ENCODE measurements around the gene LPAR1. TPM values are rescaled to one million over a fixed set of nuclear protein-coding genes. Genes with fewer than 3 reads are reported as not detected.

Gene LPAR1
- total RNA-seq, 1 donor from 2014 or later: 5.6 TPM

GRCh38 chr9:111016016-111016415, 22.3 kb downstream of the LPAR1 start:
- Mint-ChIP-seq H3K27me3 (ENCODE audit: unreplicated experiment) (no peaks in the 10 kb centered on the region), H3K9me3 (ENCODE audit: unreplicated experiment) (no peaks in the 10 kb centered on the region), H3K36me3 (ENCODE audit: low read depth, unreplicated experiment) (no peaks in the 10 kb centered on the region), H3K27ac (ENCODE audit: unreplicated experiment) (no peak overlapping the region), H3K4me1 (ENCODE audit: unreplicated experiment) (peaks cover 4% of the 10 kb centered on the region), H3K4me3 (ENCODE audit: unreplicated experiment) (no peak overlapping the region)
- TF ChIP-seq, protein P1, sequence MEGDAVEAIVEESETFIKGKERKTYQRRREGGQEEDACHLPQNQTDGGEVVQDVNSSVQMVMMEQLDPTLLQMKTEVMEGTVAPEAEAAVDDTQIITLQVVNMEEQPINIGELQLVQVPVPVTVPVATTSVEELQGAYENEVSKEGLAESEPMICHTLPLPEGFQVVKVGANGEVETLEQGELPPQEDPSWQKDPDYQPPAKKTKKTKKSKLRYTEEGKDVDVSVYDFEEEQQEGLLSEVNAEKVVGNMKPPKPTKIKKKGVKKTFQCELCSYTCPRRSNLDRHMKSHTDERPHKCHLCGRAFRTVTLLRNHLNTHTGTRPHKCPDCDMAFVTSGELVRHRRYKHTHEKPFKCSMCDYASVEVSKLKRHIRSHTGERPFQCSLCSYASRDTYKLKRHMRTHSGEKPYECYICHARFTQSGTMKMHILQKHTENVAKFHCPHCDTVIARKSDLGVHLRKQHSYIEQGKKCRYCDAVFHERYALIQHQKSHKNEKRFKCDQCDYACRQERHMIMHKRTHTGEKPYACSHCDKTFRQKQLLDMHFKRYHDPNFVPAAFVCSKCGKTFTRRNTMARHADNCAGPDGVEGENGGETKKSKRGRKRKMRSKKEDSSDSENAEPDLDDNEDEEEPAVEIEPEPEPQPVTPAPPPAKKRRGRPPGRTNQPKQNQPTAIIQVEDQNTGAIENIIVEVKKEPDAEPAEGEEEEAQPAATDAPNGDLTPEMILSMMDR (IDR thresholded peaks at IDR 0.05; ENCODE audit: unreplicated experiment): no peak
- DNase-seq (ENCODE audit: low spot score): no peak

GRCh38 chr9:111013707-111014106, 24.6 kb downstream of the LPAR1 start:
- H3K27ac Mint-ChIP-seq (ENCODE audit: unreplicated experiment): no peak overlapping the region
- H3K36me3 Mint-ChIP-seq (ENCODE audit: low read depth, unreplicated experiment): no peaks in the 10 kb centered on the region
- no peak for DNase-seq (ENCODE audit: low spot score)
- no peaks in the 10 kb centered on the region for H3K9me3 Mint-ChIP-seq (ENCODE audit: unreplicated experiment)
- no peaks in the 10 kb centered on the region for H3K27me3 Mint-ChIP-seq (ENCODE audit: unreplicated experiment)
- peaks cover 4% of the 10 kb centered on the region for H3K4me1 Mint-ChIP-seq (ENCODE audit: unreplicated experiment)
- TF ChIP-seq, protein P1 (IDR thresholded peaks at IDR 0.05; ENCODE audit: unreplicated experiment): no peak
- H3K4me3 Mint-ChIP-seq (ENCODE audit: unreplicated experiment): no peak overlapping the region

GRCh38 chr9:111013250-111013649, 25.0 kb downstream of the LPAR1 start:
- peaks cover 4% of the 10 kb centered on the region for H3K4me1 Mint-ChIP-seq (ENCODE audit: unreplicated experiment)
- no peaks in the 10 kb centered on the region for H3K36me3 Mint-ChIP-seq (ENCODE audit: low read depth, unreplicated experiment)
- no peak for DNase-seq (ENCODE audit: low spot score)
- no peak overlapping the region for H3K4me3 Mint-ChIP-seq (ENCODE audit: unreplicated experiment)
- H3K9me3 Mint-ChIP-seq (ENCODE audit: unreplicated experiment): no peaks in the 10 kb centered on the region
- TF ChIP-seq, protein P1 (IDR thresholded peaks at IDR 0.05; ENCODE audit: unreplicated experiment): no peak
- no peak overlapping the region for H3K27ac Mint-ChIP-seq (ENCODE audit: unreplicated experiment)
- H3K27me3 Mint-ChIP-seq (ENCODE audit: unreplicated experiment): no peaks in the 10 kb centered on the region

- peaks cover 4% of the 10 kb centered on the region for H3K36me3 Mint-ChIP-seq (ENCODE audit: low read depth, unreplicated experiment)
Observed at GRCh38 chr9:111008158-111009075, 29.9 kb downstream of the LPAR1 start.

More at GRCh38 chr9:111008158-111009075, 29.9 kb downstream of the LPAR1 start:
- TF ChIP-seq, protein P1 (IDR thresholded peaks at IDR 0.05; ENCODE audit: unreplicated experiment): no peak
- Mint-ChIP-seq H3K27me3 (ENCODE audit: unreplicated experiment) (peaks cover 2% of the 10 kb centered on the region), H3K27ac (ENCODE audit: unreplicated experiment) (no peak overlapping the region), H3K4me3 (ENCODE audit: unreplicated experiment) (no peak overlapping the region), H3K4me1 (ENCODE audit: unreplicated experiment) (peaks cover 4% of the 10 kb centered on the region), H3K9me3 (ENCODE audit: unreplicated experiment) (no peaks in the 10 kb centered on the region)
- DNase-seq (ENCODE audit: low spot score): no peak
